BJ (cell line): Measurements from ENCODE around the gene RELB. TPM values are rescaled to one million over a fixed set of nuclear protein-coding genes. Genes with fewer than 3 reads are reported as not detected.

Source experiments
- CTCF ChIA-PET: fragments of 350-600 bp; formaldehyde crosslinking; extraction: SDS; loops from one replicate; lab custom pipeline; 2021; ENCODE audit warnings: antibody characterized with exemption, inconsistent platforms; lab: Yijun Ruan, JAX
- POLR2A ChIA-PET: fragments of 300-600 bp; sonication (Branson Sonifier 250); formaldehyde crosslinking; extraction: SDS; loops from one replicate; lab custom pipeline; 2021; ENCODE audit warnings: antibody characterized with exemption; lab: Charles Lee
- DNase-seq: peaks from one replicate; pipeline ENCODE4 v3.0.0-alpha.2; 2011; ENCODE audit warnings: low read depth
- H3K27me3 ChIP-seq: 2 replicates; pipeline ENCODE4 v1.6.0; 2011; ENCODE audit warnings: low read length; ENCODE audit not compliant: control insufficient read depth, insufficient read depth
- H3K36me3 ChIP-seq: 2 replicates; pipeline ENCODE4 v1.5.1; 2011; ENCODE audit warnings: low read length; ENCODE audit not compliant: control insufficient read depth, insufficient read depth
- H3K4me3 ChIP-seq: 2 replicates; pipeline ENCODE4 v1.5.1; 2011; ENCODE audit warnings: low read depth, mild to moderate bottlenecking, control low read depth, low read length
- polyA plus RNA-seq: library from polyadenylated mRNA; depleted of rRNA; stranded (reverse); fragments of >200 nt; gene quantifications from 2 replicates; pipeline ENCODE4 v1.2.3, GENCODE V29; 2011
- TF ChIP-seq, protein P1 (sequence below): IDR thresholded peaks from 2 replicates; pipeline ENCODE4 v1.5.1; 2011; ENCODE audit warnings: low read depth, mild to moderate bottlenecking, control low read depth, inconsistent platforms, low read length, moderate library complexity; ENCODE audit not compliant: insufficient read depth

The RELB gene
- polyA plus RNA-seq, 1 experiment, result 11.6 TPM

DNA sequence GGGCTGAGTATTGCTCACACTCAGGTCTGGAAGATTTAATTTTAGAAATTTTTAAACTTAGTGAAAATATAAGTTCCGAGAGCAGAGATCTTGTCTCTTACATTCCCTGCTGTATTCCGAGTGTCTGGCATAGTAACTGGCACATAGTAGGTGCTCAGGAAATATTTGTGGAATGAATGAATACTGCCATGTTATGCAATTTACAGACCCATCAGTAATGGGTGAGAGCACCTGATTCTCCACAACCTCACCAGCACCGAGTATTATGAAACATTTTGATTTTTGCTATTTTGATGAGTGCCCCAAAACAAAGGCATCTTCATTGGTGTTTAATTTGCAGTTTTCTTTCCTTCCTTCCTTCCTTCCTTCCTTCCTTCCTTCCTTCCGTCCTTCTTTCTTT lies 21.8 kb downstream of the RELB start:
- ChIA-PET POLR2A (no interaction called here), CTCF (interaction anchor here (0.9 kb wide), 1 partner anchor 9 kb away, joined by 3 read pairs; no protein-coding TSS in a partner anchor)
- TF ChIP-seq, protein P1, sequence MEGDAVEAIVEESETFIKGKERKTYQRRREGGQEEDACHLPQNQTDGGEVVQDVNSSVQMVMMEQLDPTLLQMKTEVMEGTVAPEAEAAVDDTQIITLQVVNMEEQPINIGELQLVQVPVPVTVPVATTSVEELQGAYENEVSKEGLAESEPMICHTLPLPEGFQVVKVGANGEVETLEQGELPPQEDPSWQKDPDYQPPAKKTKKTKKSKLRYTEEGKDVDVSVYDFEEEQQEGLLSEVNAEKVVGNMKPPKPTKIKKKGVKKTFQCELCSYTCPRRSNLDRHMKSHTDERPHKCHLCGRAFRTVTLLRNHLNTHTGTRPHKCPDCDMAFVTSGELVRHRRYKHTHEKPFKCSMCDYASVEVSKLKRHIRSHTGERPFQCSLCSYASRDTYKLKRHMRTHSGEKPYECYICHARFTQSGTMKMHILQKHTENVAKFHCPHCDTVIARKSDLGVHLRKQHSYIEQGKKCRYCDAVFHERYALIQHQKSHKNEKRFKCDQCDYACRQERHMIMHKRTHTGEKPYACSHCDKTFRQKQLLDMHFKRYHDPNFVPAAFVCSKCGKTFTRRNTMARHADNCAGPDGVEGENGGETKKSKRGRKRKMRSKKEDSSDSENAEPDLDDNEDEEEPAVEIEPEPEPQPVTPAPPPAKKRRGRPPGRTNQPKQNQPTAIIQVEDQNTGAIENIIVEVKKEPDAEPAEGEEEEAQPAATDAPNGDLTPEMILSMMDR, result no peak
- no peaks in the 10 kb centered on the region for H3K27me3 ChIP-seq
- DNase-seq, result no peak
- peaks cover 7% of the 10 kb centered on the region for H3K36me3 ChIP-seq
- H3K4me3 ChIP-seq, result no peak overlapping the region

DNA sequence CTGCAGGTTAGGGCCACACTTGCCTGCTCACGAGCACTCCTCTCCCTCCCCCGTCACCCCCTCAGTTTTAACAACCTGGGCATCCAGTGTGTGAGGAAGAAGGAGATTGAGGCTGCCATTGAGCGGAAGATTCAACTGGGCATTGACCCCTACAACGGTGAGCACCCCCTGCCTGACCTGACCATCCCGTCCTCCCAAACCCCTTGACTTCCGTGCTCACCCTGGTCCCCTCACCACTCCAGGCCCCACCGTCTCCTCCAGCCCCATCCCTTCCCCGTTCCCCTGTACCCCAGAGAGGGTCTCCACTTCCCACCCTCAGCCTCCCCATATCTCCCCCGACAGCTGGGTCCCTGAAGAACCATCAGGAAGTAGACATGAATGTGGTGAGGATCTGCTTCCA lies 24.0 kb downstream of the RELB start:
- ChIA-PET CTCF (no interaction called here), POLR2A (no interaction called here)
- H3K27me3 ChIP-seq, result no peaks in the 10 kb centered on the region
- no peak overlapping the region for H3K4me3 ChIP-seq
- H3K36me3 ChIP-seq, result peaks cover 9% of the 10 kb centered on the region
- TF ChIP-seq, protein P1, result no peak
- DNase-seq, result no peak

DNA sequence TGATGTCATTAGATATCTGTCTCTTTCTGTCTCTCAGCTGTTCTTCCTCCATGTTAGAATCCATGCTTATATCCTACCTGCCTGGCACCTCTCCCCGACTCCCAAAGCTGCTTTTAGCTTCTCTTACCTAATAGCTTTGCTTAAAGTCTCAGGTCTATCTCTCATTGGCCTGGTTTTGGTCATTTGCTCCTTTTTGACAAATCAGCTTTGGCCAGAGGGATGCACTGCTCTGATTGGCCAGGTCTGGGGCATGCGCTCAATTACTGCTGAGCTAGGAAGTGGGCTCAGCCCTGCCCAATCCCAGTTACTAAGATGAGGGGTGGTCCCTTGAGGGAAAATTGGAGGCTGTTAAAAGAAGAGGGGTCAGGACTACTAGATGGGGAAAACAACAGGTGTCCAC lies 26.1 kb downstream of the RELB start:
- no peak overlapping the region for H3K4me3 ChIP-seq
- TF ChIP-seq, protein P1, result no peak
- no peaks in the 10 kb centered on the region for H3K27me3 ChIP-seq
- DNase-seq, result no peak
- H3K36me3 ChIP-seq, result peaks cover 10% of the 10 kb centered on the region
- POLR2A ChIA-PET, result no interaction called here
- CTCF ChIA-PET, result interaction anchor here (0.7 to 3.0 kb wide), 4 partner anchors 10 to 32 kb away, joined by 3 to 6 read pairs (median 3); partner anchors contain the start of gene CLASRP

DNA sequence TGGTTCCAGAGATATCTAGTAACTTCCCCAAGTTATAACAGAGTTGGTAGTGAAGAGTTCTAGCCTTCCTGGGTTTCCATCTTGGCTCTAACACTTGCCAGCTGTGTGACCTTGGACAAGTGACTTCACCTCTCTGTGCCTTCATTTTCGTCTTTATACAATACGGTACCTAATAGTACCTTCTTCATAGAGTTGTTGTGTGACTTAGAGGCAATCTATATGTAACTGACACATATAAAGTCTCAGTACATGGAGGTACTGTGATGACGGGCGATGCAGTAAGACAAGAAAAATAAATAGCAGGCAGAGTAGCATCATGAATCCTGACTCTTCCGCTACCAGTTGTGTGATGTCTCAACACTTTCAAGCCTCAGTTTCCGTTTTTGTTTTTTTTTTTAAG lies 29.6 kb downstream of the RELB start:
- TF ChIP-seq, protein P1, result no peak
- Histone ChIP-seq H3K4me3 (no peak overlapping the region), H3K36me3 (peaks cover 11% of the 10 kb centered on the region), H3K27me3 (no peaks in the 10 kb centered on the region)
- CTCF ChIA-PET, result interaction anchor here (2.3 kb wide), 1 partner anchor 29 kb away, joined by 7 read pairs; no protein-coding TSS in a partner anchor
- DNase-seq, result no peak
- POLR2A ChIA-PET, result no interaction called here

DNA sequence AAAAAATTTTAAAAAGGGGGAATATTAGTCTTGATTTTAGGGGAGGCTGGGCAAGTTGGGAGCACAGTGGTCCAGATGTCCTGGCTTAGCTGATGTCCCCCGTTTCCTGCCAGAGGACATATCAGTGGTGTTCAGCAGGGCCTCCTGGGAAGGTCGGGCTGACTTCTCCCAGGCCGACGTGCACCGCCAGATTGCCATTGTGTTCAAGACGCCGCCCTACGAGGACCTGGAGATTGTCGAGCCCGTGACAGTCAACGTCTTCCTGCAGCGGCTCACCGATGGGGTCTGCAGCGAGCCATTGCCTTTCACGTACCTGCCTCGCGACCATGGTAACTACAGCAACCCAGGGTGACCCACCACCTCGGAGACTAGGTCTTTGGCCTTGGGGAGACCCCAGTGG lies 31.2 kb downstream of the RELB start:
- POLR2A ChIA-PET, result no interaction called here
- Histone ChIP-seq H3K36me3 (peaks cover 11% of the 10 kb centered on the region), H3K4me3 (no peak overlapping the region), H3K27me3 (no peaks in the 10 kb centered on the region)
- CTCF ChIA-PET, result interaction anchor here (2.3 kb wide), 1 partner anchor 27 kb away, joined by 7 read pairs; no protein-coding TSS in a partner anchor
- no peak for DNase-seq
- TF ChIP-seq, protein P1, result no peak
